BJ (cell line): Measurements from ENCODE around the gene NAGA. TPM values are rescaled to one million over a fixed set of nuclear protein-coding genes. Genes with fewer than 3 reads are reported as not detected.
A peak's percentile ranks its signal among the peaks of the same experiment; 100 is the strongest.
"Not testable (repeated sequence)": the region's sequence is repeated elsewhere in the genome, so short reads cannot be mapped to it uniquely, and the experiment has no call there.

Experiments used
- CTCF ChIA-PET: fragments of 350-600 bp; formaldehyde crosslinking; extraction: SDS; loops from one replicate; lab custom pipeline; 2021; ENCODE audit warnings: antibody characterized with exemption, inconsistent platforms; lab: Yijun Ruan, JAX
- POLR2A ChIA-PET: fragments of 300-600 bp; sonication (Branson Sonifier 250); formaldehyde crosslinking; extraction: SDS; loops from one replicate; lab custom pipeline; 2021; ENCODE audit warnings: antibody characterized with exemption; lab: Charles Lee
- DNase-seq: peaks from one replicate; pipeline ENCODE4 v3.0.0-alpha.2; 2011; ENCODE audit warnings: low read depth
- H3K27me3 ChIP-seq: 2 replicates; pipeline ENCODE4 v1.6.0; 2011; ENCODE audit warnings: low read length; ENCODE audit not compliant: control insufficient read depth, insufficient read depth
- H3K36me3 ChIP-seq: 2 replicates; pipeline ENCODE4 v1.5.1; 2011; ENCODE audit warnings: low read length; ENCODE audit not compliant: control insufficient read depth, insufficient read depth
- H3K4me3 ChIP-seq: 2 replicates; pipeline ENCODE4 v1.5.1; 2011; ENCODE audit warnings: low read depth, mild to moderate bottlenecking, control low read depth, low read length
- CTCF ChIP-seq: IDR thresholded peaks from 2 replicates; pipeline ENCODE4 v1.5.1; 2011; ENCODE audit warnings: low read depth, mild to moderate bottlenecking, control low read depth, inconsistent platforms, low read length, moderate library complexity; ENCODE audit not compliant: insufficient read depth
- polyA plus RNA-seq: library from polyadenylated mRNA; depleted of rRNA; stranded (reverse); fragments of >200 nt; gene quantifications from 2 replicates; pipeline ENCODE4 v1.2.3, GENCODE V29; 2011

The NAGA gene
- polyA plus RNA-seq, 1 experiment: 68.4 TPM

GRCh38 chr22:42074132-42074811 is 3.7 kb upstream of the NAGA start, which contains the start of gene PHETA2:
PHETA2 (plus strand) TSS chr22:42074248; CDS start chr22:42077294, 3,046 bp downstream.
- ChIA-PET POLR2A (no interaction called here), CTCF (interaction anchor here (0.6 to 1.8 kb wide), 3 partner anchors 13 to 243 kb away, joined by 3 to 4 read pairs (median 4); no protein-coding TSS in a partner anchor)
- no peaks in the 10 kb centered on the region for H3K27me3 ChIP-seq
- DNase-seq: no peak
- peak; percentile 62 for TF ChIP-seq CTCF
- H3K36me3 ChIP-seq: peaks cover 12% of the 10 kb centered on the region
- H3K4me3 ChIP-seq: peak within 1 kb of the TSS; percentile 82

DNA sequence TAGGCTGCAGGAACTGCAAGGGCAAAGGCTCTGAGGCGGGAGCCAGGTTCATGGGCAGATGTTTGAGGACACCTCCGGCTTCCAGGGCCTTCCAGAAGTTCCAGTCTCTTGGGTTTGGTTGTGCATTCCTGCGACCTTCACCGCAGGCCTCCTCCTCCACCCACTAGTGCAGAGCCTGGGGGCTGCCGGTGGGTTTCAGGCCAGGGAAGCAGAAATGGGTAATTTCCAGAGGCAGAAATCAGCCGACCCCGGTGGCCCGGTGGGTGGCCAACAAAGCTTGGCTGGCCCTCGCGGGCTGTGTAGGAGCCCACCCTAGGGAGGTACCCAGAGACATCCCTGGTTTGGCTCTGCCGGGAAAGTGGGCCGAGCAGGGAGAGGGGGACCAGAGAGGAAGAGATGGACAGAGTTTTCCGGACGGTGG is 3.0 kb upstream of the NAGA start:
- DNase-seq: no peak
- CTCF ChIA-PET: interaction anchor here (0.6 to 1.7 kb wide), 2 partner anchors 12 to 242 kb away, joined by 3 to 4 read pairs; no protein-coding TSS in a partner anchor

DNA sequence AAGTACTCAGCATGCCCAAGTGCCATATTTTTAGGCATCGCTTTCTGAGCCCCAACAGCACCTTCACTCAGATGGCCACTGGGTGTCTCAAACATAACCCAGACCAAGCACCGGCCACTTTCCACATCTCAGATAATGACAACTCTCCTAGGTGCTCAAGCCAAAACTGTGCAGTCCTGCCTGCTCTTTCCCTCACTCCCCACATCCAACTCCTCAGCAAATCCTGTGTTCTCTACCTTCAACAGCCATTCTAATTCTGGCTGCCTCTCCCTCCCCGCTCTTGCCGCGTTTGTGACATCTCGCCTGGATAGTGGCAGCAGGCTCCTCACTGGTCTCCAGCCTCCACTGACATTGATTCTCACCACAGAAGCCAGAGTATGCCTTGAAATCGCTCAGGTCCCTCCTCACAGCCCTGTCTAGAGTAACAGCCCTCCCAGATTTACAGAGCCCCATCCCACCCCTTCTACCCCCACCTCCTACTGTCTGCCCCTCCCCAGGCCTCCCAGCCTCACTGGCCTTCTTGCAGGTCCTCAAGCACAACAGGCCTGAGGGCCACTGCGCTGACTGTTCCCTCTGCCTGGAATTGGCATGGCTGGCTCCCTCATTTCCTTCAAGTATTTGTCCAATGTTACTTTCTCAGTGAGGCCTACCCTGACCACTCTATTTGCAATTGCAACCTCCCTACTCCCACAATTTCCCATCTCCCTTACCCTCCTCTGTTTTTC is 2.2 kb upstream of the NAGA start:
- Histone ChIP-seq H3K36me3 (peaks cover 9% of the 10 kb centered on the region), H3K27me3 (no peaks in the 10 kb centered on the region), H3K4me3 (no peak overlapping the region)
- no peak for TF ChIP-seq CTCF
- no peak for DNase-seq
- ChIA-PET CTCF (no interaction called here), POLR2A (no interaction called here)

More for the DNA sequence above, 3.0 kb upstream of the NAGA start:
- POLR2A ChIA-PET: no interaction called here
- Histone ChIP-seq H3K4me3 (peak overlapping the region; percentile 82), H3K36me3 (peaks cover 12% of the 10 kb centered on the region), H3K27me3 (no peaks in the 10 kb centered on the region)
- no peak for TF ChIP-seq CTCF

DNA sequence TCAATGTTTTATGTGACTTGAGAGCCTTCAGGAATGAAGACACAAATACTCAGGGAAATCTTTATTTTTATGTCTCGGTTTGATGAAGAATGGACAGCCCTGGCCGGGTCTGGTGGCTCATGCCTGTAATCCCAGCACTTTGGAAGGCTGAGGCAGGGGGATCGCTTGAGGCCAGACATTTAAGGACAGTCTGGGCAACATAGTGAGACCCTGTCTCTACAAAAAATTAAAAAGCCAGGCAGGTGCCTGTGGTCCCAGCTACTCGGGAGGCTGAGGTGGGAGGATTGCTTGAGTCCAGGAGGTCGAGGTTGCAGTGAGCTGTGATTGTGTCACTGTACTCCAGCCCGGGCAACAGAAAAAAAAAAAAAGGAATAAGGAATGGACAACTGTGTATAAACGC is 896 bp upstream of the NAGA start:
- CTCF ChIA-PET: interaction anchor here (0.6 kb wide), 1 partner anchor 115 kb away, joined by 3 read pairs; no protein-coding TSS in a partner anchor
- H3K4me3 ChIP-seq, POLR2A ChIA-PET, H3K27me3 ChIP-seq, DNase-seq, H3K36me3 ChIP-seq: not testable (repeated sequence)

- peak overlapping the region; percentile 51 for H3K4me3 ChIP-seq
- CTCF ChIA-PET: interaction anchor here (0.6 to 1.3 kb wide), 5 partner anchors 10 to 293 kb away, joined by 3 to 4 read pairs (median 3); partner anchors contain the start of gene SMDT1
- POLR2A ChIA-PET: no interaction called here
- DNase-seq: no peak
- TF ChIP-seq CTCF: no peak
- peaks cover 4% of the 10 kb centered on the region for H3K36me3 ChIP-seq
- no peaks in the 10 kb centered on the region for H3K27me3 ChIP-seq
Observed at GRCh38 chr22:42069801-42070516, 653 bp downstream of the NAGA start.
